GM19452 (cell line): Measurements from ENCODE around the gene AKAP17A.
"Not testable (repeated sequence)": the region's sequence is repeated elsewhere in the genome, so short reads cannot be mapped to it uniquely, and the experiment has no call there.

Experiments used
- ATAC-seq: cut with Tn5 transposase; IDR thresholded peaks from one replicate; pipeline ENCODE4 v1.9.1; 2021; ENCODE audit not compliant: unreplicated experiment

AKAP17A gene, protein sequence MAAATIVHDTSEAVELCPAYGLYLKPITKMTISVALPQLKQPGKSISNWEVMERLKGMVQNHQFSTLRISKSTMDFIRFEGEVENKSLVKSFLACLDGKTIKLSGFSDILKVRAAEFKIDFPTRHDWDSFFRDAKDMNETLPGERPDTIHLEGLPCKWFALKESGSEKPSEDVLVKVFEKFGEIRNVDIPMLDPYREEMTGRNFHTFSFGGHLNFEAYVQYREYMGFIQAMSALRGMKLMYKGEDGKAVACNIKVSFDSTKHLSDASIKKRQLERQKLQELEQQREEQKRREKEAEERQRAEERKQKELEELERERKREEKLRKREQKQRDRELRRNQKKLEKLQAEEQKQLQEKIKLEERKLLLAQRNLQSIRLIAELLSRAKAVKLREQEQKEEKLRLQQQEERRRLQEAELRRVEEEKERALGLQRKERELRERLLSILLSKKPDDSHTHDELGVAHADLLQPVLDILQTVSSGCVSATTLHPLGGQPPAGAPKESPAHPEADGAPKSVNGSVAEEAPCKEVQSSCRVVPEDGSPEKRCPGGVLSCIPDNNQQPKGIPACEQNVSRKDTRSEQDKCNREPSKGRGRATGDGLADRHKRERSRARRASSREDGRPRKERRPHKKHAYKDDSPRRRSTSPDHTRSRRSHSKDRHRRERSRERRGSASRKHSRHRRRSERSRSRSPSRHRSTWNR

DNA sequence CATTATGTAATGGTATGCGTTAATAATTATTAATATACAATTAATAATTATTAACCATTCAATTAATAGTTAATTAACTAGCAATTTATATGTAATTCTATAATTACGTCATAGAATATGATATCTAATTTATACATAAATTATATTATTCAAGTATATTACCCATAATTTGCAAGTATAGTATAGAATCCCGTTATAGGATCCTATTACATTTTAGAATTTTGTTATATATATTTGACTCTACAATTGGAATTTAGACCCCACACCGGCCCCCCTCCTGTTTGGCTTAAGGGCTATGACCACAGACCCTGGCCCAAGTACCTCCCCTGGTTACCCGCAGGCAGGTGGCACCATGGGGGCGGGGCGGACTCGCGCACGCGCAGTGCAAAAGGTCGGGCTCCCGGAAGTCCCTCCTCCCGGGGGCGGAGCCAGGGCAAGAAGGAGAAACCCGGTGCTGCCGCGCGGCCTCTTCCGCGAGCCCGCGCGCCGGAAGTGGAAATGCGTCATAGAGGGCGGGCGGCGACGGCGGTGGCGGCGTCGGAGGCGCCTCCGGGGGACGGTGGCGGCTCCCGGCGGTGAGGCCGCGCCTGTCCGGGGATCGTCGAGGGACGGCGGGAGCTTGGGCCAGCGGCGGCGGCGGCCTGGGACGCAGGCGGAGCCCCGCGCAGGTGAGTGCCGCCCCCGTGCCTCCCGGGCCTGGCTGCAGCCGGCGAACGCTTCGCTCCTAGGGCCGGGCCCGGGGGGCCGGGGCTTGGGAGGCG lies at the start of gene AKAP17A:
Gene AKAP17A, plus strand, starts transcription at position 503 of the 761 bp plus-strand sequence. CDS start 1,859 bp downstream, outside the sequence.
- ATAC-seq = peak; percentile 85

DNA sequence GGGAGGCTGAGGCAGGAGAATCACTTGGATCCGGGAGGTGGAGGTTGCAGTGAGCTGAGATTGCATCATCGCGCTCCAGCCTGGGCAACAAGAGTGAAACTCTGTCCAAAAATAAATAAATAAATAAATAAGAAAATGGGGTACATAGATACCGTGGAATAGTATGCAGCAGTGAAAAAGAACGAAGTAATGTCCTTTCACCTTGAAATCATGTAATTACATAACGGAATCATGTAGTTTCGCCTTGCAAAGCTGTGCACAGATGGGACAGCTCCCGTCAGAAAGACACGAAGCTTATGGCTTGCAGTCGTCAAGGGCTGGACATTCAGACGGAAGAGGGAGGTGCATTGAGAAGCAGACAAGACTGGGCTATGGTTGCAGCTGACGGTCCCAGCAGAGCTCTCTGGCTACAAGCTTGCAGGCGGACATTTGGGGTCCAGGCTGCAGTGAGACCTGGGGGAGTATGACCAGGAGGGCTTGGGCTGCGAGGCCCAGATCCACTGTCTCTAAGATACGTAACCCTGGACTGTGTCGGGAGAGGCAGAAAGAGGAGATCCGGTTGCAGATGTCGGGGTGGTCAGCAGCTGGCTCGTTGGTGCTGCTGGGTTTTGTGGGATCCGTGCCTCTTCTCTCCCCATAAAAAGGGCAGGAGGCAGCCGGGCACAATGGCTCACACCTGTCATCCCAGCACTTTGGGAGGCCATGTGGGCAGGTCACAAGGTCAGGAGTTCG lies 48.2 kb upstream of the AKAP17A start:
- ATAC-seq = no peak

DNA sequence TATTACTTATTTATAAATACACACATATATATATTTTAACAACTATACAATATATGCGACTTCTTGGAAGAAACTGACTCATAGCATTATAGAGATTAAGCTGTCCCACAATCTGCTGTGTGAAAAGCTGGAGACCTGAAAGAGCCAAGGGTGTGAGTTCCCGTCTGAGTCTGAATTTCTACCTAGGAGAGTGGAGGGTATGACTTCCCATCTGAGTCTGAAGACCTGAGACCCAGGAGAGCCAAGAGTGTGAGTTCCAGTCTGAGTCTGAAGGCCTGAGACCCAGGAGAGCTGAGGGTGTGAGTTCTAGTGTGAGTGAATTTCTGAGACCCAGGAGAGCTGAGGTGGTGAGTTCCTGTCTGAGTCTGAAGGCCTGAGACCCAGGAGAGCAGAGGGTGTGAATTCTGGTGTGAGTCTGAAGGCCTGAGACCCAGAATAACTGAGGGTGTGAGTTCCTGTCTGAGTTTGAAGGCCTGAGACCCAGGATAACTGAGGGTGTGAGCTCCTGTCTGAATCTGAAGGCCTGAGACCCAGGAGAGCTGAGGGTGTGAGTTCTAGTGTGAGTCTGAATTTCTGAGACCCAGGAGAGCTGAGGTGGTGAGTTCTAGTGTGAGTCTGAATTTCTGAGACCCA lies 45.5 kb upstream of the AKAP17A start:
- ATAC-seq = no peak

DNA sequence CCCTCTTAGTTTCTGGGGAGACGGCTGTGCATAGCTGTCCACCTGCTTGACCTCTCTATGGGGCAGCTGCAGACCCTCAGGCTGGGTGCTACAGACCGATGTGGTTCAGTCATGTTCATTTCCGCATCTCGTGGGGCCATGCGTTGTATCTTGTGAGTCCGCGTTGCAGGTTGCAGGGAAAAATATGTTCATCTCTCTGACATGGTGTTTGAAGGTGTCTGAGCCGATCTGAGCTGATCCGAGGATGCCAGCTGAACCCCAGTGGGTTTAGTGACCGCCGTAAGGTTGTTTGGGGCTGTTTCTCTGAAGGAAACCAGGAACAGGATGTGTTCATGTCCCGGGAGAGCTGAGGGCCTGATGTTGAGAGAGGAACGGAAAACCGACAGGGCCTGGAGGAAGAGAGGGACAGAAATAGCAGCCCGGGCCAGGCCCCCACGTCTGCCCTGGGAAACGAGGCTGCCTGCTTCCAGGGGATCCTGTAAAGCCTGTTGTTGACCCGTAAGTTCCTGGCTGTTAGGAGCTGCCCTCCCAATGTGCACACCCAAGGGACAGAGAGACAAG lies 44.6 kb upstream of the AKAP17A start:
- ATAC-seq = no peak

DNA sequence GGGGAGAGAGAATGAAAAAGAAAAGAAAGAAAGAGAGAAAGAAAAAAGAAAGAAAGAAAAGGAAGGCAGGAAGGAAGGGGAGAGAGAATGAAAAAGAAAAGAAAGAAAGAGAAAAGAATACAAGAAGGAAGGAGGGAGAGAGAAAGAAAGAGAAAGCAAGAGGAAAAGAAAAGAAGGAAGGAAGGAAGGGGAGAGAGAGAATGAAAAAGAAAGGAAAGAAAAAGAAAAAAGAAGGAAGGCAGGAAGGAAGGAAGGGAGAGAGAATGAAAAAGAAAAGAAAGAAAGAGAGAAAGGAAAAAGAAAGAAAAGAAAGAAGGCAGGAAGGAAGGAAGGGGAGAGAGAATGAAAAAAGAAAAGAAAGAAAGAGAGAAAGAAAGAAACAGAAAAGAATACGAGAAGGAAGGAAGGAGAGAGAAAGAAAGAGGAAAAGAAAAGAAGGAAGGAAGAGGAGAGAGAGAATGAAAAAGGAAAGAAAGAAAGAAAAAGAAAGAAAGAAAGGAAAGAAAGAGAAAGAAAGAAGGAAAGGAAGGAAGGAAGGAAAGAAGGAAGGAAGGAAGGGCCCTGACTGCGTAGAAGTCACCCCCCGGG lies 39.4 kb upstream of the AKAP17A start:
- no peak for ATAC-seq

DNA sequence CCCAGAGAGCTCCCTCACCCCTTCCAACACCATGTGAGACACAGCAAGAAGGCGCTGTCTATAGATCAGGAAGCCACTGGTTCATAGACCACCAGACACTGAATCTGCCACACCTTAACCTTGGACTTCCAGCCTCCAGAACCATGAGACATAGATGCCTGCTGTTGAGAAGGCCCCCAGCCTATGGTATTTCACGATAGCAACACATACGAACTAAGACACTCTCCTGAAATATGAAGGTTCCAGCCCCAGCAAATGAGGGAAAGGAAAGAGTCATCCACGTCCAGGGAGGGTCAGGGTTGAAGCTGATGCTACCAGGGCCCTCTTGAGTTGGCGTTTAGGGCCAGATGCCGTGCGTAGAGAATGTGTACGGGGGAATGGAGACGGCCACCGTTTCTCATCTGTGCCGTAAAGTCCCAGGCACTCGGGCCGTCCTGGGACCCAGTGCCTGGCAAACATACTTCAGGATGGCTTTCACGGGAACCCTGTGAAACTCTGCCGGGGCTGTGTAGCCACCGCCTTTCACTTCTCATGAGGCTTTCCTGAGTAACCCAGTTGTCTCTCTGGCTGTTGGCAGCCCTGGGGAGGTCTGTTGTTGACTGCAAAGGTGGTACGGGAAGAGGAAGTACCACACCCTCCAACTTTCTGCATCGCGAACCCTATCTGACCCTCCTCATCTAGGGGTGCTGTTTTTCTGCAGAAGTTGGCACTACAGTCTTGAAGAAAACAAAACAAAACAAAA lies 36.8 kb upstream of the AKAP17A start:
- ATAC-seq = no peak

DNA sequence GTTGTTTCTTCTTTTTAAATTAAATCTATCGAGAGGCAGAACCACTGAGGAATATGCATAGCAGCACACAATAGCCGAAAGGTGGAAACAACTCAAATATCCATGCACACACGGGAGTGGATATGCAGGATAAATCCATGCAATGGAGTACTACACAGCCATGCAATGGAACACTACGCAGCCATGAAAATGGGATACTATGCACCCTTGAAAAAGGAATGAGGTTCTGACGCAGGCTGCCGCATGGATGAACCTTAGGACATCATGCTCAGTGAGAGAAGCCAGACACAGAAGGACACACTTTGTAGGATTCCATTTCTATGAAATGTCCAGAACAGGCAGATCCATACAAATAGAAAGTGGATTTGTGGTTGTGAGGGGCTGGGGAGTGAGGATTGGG lies 36.0 kb upstream of the AKAP17A start:
- no peak for ATAC-seq

DNA sequence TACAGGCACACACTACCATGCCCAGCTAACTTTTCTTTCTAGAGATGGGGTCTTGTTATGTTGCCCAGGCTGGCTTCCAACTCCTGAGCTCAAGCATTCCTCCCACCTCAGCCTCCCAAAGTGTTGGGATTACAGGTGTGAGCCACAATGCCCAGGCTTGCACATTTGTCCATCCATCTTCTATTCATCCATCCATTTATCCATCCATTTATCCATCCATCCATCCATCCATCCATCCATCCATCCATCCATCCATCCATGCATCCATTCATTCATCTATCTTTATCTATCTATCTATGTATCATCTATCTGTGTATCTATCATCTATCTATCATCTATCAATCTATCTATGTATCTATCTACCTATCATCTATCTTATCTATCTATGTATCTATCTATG lies 34.0 kb upstream of the AKAP17A start:
- not testable (repeated sequence) for ATAC-seq

DNA sequence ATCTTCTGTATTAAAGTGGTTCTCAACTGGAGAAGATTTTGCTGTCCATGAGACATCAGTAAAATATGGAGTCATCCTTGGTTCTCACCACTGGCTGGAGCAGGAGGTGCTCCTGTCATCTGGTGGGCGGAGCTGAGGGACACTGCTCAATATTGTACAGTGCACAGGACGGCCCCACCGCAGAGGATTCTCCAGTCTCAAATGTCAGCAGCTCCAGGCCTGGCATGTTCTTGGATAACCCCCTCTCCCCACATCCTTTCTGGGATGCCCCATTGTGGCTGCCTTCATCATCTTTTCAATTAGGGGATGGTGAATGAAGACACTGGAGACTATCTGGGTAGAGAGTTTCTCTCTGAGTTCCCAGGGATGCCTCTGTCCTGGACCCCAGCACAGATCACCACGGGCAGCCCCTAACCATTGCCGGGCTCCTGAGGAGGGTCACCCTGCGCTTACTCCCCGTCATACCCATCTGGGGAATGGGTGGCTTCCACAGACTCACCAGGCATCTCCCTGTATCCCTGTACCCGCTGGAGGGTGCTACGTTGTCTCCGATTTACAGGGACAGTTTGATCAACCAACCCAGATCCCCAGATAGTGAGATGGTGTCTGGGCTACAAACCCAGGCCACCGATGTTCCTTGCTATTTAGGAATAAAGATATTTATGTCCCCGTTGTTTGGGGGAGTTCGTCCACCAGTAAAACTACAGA lies 32.5 kb upstream of the AKAP17A start:
- no peak for ATAC-seq

DNA sequence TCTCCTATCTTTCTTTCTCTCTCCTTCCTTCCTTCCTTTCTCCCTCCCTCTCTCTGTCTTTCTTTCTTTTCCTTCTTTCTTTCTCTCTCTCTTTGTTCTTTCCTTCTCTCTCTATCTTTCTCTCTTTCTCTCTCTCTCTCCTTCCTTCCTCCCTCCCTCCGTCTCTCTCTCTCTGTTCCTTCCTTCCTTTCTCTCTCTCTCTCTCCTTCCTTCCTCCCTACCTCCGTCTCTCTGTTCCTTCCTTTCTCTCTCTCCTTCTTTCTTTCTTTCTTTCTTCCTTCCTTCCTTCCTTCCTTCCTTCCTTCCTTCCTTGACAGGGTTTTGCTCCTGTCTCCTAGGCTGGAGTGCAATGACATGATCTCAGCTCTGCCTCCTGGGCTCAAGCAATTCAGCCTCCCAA lies 30.2 kb upstream of the AKAP17A start:
- ATAC-seq = no peak

DNA sequence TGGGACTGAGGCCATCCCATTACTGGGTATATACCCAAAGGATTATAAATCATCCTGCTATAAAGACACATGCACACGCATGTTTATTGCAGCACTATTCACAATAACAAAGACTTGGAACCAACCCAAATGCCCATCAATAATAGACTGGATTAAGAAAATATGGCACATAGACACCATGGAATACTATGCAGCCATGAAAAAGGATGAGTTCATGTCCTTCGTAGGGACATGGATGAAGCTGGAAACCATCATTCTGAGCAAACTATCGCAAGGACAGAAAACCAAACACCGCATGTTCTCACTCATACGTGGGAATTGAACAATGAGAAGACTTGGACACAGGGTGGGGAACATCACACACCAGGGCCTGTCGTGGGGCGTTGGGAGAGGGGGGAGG lies 27.3 kb upstream of the AKAP17A start:
- ATAC-seq = not testable (repeated sequence)

DNA sequence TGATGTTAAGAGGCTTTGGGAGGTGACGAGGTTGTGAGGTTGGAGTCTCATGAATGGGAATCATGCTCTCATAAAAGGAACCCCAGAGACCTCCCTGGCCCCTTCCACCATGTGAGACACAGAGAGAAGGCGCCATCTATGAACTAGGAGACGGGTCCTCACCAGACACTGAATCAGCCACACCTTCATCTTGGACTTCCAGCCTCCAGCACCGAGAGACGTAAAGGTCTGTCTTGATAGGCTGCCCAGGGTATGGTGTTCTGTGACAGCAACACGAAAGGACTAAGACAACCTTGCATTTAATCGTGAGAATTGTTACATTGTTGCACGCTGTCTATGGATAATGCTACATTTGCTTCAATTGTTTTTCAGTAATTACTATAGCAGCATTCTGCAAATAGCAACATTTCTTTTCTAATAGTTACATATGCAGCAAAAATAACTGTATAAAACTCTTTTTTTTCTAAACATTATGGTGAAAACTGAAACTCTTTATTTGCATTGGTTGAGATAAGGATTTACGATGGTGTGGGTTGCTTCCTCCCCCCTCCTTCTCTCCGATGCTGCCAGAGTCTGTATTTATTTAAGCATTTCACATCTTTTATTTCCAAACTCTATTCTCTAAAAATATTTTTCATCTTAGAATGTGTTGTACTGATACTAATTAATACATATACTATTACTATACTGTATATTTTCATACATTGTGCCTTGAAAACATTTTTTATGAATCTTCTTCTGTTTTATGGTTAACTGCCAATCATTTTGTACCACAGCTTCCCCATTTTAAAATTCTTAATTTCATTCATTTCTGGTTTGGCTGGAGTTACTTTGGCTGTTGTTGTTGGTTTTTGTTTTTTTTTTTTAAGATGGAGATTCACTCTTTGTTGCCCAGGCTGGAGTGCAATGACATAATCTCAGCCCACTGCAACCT lies 26.4 kb upstream of the AKAP17A start:
- ATAC-seq = no peak

DNA sequence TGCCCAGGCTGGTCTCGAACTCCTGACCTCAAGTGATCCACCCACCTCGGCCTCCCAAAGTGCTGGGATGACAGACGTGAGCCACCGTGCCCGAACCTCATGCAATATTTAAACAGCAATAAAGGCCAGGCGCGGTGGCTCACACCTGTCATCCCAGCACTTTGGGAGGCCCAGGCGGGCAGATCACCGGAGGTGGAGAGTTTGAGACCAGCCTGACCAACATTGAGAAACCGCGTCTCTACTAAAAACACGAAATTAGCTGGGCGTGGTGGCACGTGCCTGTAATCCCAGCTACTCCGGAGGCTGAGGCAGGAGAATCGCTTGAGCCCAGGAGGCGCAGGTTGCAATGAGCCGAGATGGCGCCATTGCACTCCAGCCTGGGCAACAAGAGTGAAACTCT lies 17.2 kb upstream of the AKAP17A start:
- ATAC-seq = not testable (repeated sequence)

DNA sequence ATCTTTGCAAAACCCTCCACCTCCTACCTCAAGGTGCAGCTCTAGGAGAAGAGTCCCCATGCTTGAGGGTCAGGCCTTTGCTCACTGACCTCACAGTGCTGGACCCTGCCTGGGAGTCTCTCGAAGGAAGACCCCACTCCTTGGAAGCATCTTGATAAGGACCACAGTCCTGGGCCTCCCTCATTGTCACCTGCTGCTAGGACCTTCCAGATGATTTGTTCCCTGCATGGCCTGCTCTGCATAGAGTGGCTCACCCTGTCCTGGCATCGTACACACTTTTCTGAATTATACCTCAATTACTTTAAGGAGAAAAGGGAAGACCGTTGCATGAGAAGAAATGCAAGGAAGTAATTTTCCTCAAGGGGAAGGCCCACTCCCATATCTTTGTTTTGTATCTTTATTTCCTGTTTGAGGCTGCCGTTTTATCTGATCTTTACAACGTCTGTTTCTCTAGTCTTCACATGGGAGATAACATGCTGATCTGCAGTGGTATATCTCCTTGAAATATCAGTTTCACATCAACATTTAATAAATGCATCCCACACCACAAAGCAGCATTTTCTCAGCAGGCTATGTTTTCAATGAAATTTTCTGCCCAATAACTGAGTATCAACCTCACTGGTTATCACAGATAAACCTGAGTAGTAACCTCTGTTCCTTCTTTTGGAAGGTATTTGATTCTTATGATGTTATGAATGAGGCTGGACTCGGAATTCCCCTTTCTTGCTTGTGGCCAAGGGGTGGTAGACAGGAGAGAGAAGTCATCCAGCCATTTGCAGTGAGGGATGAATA lies 15.0 kb upstream of the AKAP17A start:
- no peak for ATAC-seq

DNA sequence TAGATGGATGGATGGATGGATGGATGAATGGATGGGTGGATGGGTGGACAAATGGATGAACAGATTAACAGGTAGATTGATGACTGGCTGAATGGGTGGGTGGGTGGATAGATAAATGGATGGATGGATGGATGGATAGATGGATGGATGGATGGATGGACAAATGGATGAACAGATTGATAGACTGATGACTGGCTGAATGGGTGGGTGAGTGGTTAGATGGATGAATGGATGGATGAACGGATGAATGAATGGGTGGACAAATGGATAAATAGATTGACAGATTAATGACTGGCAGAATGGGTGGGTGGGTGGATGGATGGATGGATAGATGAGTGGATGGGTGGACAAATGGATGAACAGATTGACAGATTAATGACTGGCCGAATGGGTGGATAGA lies 13.6 kb upstream of the AKAP17A start:
- ATAC-seq = no peak

DNA sequence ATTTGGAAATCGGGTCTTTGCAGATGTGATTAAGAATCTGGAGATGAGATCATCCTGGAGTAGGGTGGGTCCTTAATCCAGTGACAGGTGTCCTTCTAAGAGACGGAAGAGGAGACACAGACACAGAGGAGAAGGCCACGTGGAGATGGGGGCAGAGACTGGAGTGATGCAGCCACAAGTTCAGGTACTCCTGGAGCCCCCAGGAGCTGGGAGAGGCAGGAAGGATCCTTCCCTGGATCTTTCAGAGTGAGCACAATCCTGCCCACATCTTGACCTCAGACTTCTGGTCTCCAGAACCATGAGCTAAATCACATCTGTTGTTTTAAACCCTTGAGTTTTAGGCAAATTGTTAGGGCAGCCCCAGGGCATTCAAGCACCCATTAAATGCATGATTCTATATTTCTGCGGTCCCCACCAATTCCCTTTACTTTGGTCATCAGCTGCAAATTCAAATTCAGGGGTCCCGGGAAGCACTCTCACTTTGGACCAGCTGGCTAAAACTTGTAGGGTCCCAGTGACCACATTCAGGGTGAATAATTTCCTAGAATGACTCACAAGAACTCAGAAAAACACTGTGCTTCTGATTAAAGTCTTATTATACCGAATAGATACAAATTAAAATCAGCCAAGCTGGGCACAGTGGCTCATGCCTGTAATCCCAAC lies 12.8 kb upstream of the AKAP17A start:
- no peak for ATAC-seq
